IPS-20b (cell line): Measurements from ENCODE around the gene PTPN6.

Experiments
- H3K27ac ChIP-seq: one replicate; pipeline ENCODE4 v1.5.1; 2013; ENCODE audit warnings: low read length
- H3K27me3 ChIP-seq: 2 replicates; pipeline ENCODE4 v1.6.1; 2013; ENCODE audit warnings: mild to moderate bottlenecking, low read length, inconsistent platforms; ENCODE audit not compliant: insufficient read depth
- H3K36me3 ChIP-seq: 2 replicates; pipeline ENCODE4 v1.6.1; 2013; ENCODE audit warnings: low read depth, mild to moderate bottlenecking, inconsistent platforms, low read length, moderate library complexity; ENCODE audit not compliant: insufficient read depth
- H3K4me1 ChIP-seq: 2 replicates; pipeline ENCODE4 v1.6.1; 2013; ENCODE audit warnings: mild to moderate bottlenecking, control low read depth, inconsistent platforms, low read length, moderate library complexity; ENCODE audit not compliant: insufficient read depth
- H3K4me3 ChIP-seq: 2 replicates; pipeline ENCODE4 v1.5.1; 2013; ENCODE audit warnings: mild to moderate bottlenecking, low read length, inconsistent platforms
- H3K9ac ChIP-seq: 2 replicates; pipeline ENCODE4 v1.6.1; 2013; ENCODE audit warnings: low read depth, mild to moderate bottlenecking, inconsistent platforms, low read length, moderate library complexity
- H3K9me3 ChIP-seq: 2 replicates; pipeline ENCODE4 v1.6.1; 2013; ENCODE audit warnings: mild to moderate bottlenecking, low read depth, low read length, inconsistent platforms; ENCODE audit not compliant: insufficient read depth

Gene PTPN6

GRCh38 chr12:6970096-6970527, 19.0 kb downstream of the PTPN6 start:
- H3K9me3 ChIP-seq: no peaks in the 10 kb centered on the region
- peaks cover 10% of the 10 kb centered on the region for H3K4me1 ChIP-seq
- H3K9ac ChIP-seq: peak overlapping the region; percentile 98
- peak overlapping the region; percentile 97 for H3K4me3 ChIP-seq
- H3K36me3 ChIP-seq: peaks cover 68% of the 10 kb centered on the region
- no peaks in the 10 kb centered on the region for H3K27me3 ChIP-seq
- peak overlapping the region; percentile 89 for H3K27ac ChIP-seq

- no peak overlapping the region for H3K27ac ChIP-seq
- H3K27me3 ChIP-seq: no peaks in the 10 kb centered on the region
- peaks cover 68% of the 10 kb centered on the region for H3K36me3 ChIP-seq
- no peak overlapping the region for H3K9ac ChIP-seq
- H3K9me3 ChIP-seq: no peaks in the 10 kb centered on the region
- no peak overlapping the region for H3K4me3 ChIP-seq
- peaks cover 5% of the 10 kb centered on the region; the same call in 1 of the 2 replicates for H3K4me1 ChIP-seq
Observed at GRCh38 chr12:6974180-6974579, 23.0 kb downstream of the PTPN6 start.

DNA sequence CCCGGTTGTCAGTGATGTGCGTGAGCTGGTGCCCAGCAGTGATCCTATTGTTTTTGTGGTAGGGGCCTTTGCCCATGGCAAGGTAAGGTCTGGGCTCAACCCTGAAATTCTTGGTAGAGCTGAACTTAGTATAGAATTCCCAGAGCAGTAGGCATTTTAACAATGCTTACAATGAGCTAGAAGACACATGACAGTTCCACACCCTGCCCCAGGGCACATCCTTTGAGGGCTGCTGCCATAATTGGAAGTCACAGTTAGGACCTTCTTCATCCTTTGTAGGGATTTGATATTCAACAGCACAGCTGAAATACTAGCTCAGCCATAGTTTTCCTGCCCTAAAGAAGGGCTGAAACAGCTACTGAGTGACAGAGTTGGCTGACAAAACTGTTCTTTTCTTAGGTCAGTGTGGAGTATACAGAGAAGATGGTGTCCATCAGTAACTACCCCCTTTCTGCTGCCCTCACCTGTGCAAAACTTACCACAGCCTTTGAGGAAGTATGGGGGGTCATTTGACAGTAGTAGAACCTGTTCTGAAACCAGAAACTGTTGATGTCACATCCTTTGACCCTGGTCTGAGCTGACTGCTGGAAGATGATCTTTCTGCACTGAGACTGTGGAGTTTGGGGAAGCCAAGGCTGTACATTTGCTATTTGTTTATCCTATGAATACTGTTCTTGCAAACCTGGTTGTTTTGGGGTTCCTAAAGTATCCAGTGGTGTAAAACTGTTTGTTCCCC, 24.3 kb downstream of the PTPN6 start:
- Histone ChIP-seq H3K27ac (no peak overlapping the region), H3K36me3 (peaks cover 78% of the 10 kb centered on the region), H3K9ac (no peak overlapping the region), H3K27me3 (no peaks in the 10 kb centered on the region), H3K4me1 (peaks cover 3% of the 10 kb centered on the region; the same call in 1 of the 2 replicates), H3K4me3 (no peak overlapping the region), H3K9me3 (no peaks in the 10 kb centered on the region)

DNA sequence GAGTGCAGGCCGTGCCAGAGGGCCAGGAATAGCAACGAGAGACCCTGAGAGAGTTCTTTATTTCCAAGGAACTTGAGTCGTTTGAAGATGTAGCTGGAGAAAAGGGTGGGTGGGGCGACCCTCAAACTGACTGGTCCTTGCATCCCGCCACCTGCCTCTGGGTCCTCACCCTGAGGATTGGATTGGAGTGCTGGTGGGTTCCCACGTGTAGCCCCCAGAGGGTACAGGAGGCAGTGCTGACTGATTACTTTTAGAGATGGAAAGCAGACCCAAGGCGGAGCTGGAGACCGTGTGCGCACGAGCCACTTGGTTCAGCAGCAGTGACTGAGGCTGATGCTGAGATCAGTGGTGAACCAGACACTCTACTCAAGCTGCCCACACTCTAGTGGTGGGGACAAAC, 26.5 kb downstream of the PTPN6 start:
- H3K4me3 ChIP-seq: no peak overlapping the region

GRCh38 chr12:6978188-6978587, 27.0 kb downstream of the PTPN6 start:
- Histone ChIP-seq H3K27me3 (no peaks in the 10 kb centered on the region), H3K9me3 (no peaks in the 10 kb centered on the region), H3K36me3 (peaks cover 95% of the 10 kb centered on the region), H3K27ac (no peak overlapping the region), H3K4me3 (no peak overlapping the region), H3K9ac (no peak overlapping the region), H3K4me1 (no peaks in the 10 kb centered on the region)

More for the DNA sequence above, 26.5 kb downstream of the PTPN6 start:
- H3K36me3 ChIP-seq: peaks cover 96% of the 10 kb centered on the region
- H3K27ac ChIP-seq: no peak overlapping the region
- H3K4me1 ChIP-seq: no peaks in the 10 kb centered on the region
- H3K9ac ChIP-seq: no peak overlapping the region
- no peaks in the 10 kb centered on the region for H3K27me3 ChIP-seq
- H3K9me3 ChIP-seq: no peaks in the 10 kb centered on the region

- no peak overlapping the region for H3K27ac ChIP-seq
- H3K4me1 ChIP-seq: no peaks in the 10 kb centered on the region
- no peaks in the 10 kb centered on the region for H3K9me3 ChIP-seq
- H3K36me3 ChIP-seq: peaks cover 96% of the 10 kb centered on the region
- no peak overlapping the region for H3K9ac ChIP-seq
- H3K4me3 ChIP-seq: no peak overlapping the region
- no peaks in the 10 kb centered on the region for H3K27me3 ChIP-seq
Observed at GRCh38 chr12:6978611-6979011, 27.5 kb downstream of the PTPN6 start.

DNA sequence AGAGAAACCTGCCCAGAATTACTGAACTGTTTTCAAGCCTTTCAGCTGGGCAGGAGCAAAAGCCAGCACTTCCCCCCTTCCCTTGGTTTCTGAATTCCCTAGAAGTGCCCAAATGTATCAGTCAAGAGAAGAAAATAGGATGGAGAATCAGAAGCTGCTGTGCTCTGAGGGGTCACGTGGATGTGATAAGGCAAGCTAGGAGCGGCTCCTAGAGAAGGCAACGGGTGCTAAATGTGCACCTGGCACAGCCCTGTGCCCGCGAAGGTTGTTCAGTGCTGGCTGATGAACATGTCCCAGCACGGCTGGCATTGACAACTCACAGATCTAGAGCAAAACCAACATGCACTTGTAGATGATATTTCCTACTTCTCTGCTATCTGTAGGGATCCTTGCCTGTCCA, 27.9 kb downstream of the PTPN6 start:
- Histone ChIP-seq H3K4me3 (no peak overlapping the region), H3K36me3 (peaks cover 92% of the 10 kb centered on the region), H3K27ac (no peak overlapping the region)

GRCh38 chr12:6979453-6979852, 28.3 kb downstream of the PTPN6 start:
- H3K27ac ChIP-seq: no peak overlapping the region
- peaks cover 92% of the 10 kb centered on the region for H3K36me3 ChIP-seq

More for the DNA sequence above, 27.9 kb downstream of the PTPN6 start:
- Histone ChIP-seq H3K9ac (no peak overlapping the region), H3K9me3 (no peaks in the 10 kb centered on the region), H3K4me1 (no peaks in the 10 kb centered on the region), H3K27me3 (no peaks in the 10 kb centered on the region)

GRCh38 chr12:6980075-6980474, 28.9 kb downstream of the PTPN6 start:
- Histone ChIP-seq H3K9ac (no peak overlapping the region), H3K36me3 (peaks cover 86% of the 10 kb centered on the region), H3K4me3 (no peak overlapping the region), H3K9me3 (no peaks in the 10 kb centered on the region), H3K27me3 (no peaks in the 10 kb centered on the region), H3K4me1 (no peaks in the 10 kb centered on the region), H3K27ac (no peak overlapping the region)

More at GRCh38 chr12:6979453-6979852, 28.3 kb downstream of the PTPN6 start:
- H3K4me1 ChIP-seq: no peaks in the 10 kb centered on the region
- no peaks in the 10 kb centered on the region for H3K9me3 ChIP-seq
- H3K4me3 ChIP-seq: no peak overlapping the region
- H3K9ac ChIP-seq: no peak overlapping the region
- no peaks in the 10 kb centered on the region for H3K27me3 ChIP-seq

DNA sequence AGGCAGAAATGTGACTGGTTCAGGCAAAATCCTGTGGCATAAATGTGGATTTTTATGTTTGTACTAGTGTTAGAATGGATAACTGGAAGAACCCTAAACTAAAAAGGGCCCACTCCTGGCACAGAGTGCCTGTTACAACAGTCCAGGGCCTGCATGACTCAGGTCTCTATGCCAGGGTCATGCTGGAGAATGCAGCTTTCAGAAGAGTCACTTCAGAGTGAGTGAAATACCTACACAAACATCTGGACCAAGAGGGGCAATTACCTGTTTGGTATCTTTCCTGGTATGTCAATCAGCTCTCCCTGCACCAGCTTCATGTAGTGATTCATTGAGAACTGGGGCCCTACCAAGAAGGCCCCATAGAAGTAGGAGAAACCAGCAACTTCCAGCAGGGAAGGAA, 29.6 kb downstream of the PTPN6 start:
- Histone ChIP-seq H3K9ac (no peak overlapping the region), H3K27ac (no peak overlapping the region), H3K4me1 (no peaks in the 10 kb centered on the region), H3K27me3 (no peaks in the 10 kb centered on the region), H3K4me3 (no peak overlapping the region), H3K9me3 (no peaks in the 10 kb centered on the region), H3K36me3 (peaks cover 80% of the 10 kb centered on the region)

DNA sequence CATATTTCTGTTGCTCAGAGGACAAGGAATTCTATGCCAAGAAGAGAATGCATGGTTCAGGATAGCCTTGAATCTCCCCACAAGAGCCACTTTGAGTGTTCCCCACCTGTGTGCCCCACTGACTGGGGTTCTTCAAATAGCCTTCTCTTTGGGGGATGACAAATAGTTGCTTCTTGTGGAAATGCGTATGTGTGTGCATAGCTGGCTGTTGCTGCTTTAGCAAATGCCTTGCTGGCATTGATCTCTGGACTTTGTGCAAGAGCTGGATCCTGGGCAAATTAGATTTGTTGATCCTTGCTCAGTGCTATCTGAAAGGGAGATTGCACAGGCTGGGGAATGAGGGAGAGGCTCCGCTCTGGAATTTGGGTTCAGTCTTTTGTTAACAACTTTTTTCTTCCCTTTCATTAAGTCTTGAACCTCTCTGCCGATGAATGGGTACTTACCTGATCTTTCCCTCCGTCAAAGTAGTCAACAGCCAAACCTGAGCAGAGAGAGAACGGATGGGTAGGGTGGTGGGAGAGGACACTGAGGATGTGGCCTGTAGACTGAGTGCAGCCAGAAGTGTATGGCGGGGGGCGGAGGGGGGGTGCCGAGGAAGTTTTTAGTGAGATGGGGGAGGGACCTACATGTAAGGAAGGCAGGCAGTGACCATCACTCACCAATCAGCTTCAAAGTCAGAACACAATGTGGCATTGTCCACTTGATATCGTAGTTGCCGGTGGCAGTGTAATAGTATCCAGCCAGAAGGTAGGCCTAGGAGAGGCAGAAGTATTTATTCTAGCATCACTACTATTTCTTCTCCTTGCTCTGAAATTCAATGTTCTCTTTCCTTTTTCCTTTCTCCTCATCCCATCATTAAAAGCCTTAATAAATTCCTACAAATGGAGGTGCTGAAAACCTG, 30.2 kb downstream of the PTPN6 start:
- no peaks in the 10 kb centered on the region for H3K9me3 ChIP-seq
- H3K36me3 ChIP-seq: peaks cover 73% of the 10 kb centered on the region
- H3K27ac ChIP-seq: no peak overlapping the region
- H3K27me3 ChIP-seq: no peaks in the 10 kb centered on the region
- no peaks in the 10 kb centered on the region for H3K4me1 ChIP-seq
- no peak overlapping the region for H3K4me3 ChIP-seq
- no peak overlapping the region for H3K9ac ChIP-seq

GRCh38 chr12:6982532-6982931, 31.4 kb downstream of the PTPN6 start:
- H3K9ac ChIP-seq: no peak overlapping the region
- H3K27ac ChIP-seq: no peak overlapping the region
- no peaks in the 10 kb centered on the region for H3K9me3 ChIP-seq
- no peak overlapping the region for H3K4me3 ChIP-seq
- H3K4me1 ChIP-seq: no peaks in the 10 kb centered on the region
- H3K36me3 ChIP-seq: peaks cover 62% of the 10 kb centered on the region
- no peaks in the 10 kb centered on the region for H3K27me3 ChIP-seq
